NCI-H345 (cell line): Measurements from ENCODE around the gene TRRAP.

Source experiments
- DNase-seq: peaks from one replicate; lab custom pipeline; 2025; lab: John Stamatoyannopoulos, UW

TRRAP gene

DNA sequence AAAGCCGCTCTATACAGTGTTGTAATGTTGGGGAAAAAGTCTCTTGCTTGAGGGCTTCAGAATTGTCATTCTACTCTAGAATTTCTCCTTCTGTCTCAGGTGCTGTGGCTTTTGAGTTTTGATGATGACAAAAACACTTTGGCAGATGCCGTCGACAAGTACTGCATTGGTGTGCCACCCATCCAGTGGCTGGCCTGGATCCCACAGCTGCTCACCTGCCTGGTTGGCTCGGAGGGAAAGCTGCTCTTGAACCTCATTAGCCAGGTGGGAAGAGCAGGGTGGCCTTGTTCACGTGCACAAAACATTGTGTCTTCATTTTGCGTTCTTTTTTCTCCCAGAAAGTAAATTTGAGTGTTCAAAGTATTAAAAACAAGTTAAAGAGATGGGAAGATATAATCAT is 112.0 kb downstream of the TRRAP start:
- no peak for DNase-seq

DNA sequence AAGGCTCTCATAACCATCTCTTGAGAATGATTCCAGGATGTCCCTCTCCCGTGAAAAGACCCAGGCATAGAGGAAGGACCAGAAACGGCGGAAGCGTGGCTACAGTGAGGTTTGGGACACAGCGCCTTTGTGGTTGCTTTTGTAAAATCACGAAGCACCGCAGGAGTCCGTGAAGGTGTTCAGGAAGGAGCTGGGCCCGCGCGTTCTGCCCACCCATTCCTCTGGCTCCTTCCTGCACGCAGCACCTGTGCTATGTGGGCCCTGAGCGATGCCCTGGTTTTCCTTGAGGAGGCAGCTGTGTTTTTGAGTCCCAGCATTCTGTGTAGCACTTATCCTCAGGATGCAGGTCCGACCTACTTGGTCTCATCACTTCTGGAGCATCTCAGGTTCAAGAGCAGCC is 112.8 kb downstream of the TRRAP start:
- DNase-seq = no peak

DNA sequence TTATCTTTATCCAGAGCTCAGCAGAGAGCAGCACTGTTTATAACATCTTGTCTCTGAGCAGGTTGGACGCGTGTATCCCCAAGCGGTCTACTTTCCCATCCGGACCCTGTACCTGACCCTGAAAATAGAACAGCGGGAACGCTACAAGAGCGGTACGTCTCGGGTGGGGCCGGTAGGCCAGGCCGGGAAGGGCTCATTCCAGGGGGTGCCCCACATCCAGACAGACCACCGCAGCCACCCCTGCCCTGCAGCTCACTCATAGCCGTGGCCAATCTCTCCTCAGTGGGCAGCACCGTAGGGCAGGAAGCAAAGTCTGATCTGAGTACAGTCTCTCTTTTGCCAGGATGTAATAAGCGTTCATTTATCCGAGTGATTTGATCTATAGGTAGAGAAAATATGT is 113.7 kb downstream of the TRRAP start:
- no peak for DNase-seq

DNA sequence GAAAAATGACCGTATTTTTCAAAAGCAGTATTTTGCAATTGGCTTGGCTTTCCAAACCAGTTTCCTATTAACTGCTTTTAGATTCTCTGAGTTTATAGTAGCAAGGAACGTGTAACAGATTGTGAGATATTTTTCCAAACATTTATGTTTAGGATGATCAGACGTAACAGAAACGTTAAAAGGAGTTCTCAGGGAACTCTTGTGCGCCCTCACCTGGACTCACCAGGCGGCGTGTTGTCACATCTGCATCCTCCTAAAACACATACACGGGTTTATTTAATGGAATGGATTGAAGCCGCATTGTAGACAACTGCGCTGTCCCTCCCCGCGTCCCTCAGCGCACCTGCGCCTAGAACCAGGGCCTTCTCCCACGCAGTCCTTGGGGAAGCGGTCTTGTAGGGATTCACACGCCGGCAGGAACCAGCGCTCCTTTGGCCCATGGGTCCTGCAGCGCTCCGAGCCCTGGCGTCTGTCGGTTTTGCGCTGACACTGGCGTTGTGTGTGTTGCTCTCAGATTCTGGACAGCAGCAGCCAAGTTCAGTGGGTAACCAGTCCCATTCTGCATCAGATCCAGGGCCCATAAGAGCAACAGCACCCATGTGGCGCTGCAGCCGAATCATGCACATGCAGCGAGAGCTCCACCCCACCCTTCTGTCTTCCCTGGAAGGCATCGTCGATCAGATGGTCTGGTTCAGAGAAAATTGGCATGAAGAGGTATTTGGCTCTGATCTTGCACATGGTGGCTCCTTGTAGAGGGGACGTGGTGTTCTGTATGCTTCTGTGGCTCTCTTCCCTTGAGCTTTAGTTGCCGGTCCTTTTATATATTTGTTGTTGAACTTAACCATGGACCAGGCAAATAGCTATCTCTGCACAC is 114.9 kb downstream of the TRRAP start:
- DNase-seq = no peak

DNA sequence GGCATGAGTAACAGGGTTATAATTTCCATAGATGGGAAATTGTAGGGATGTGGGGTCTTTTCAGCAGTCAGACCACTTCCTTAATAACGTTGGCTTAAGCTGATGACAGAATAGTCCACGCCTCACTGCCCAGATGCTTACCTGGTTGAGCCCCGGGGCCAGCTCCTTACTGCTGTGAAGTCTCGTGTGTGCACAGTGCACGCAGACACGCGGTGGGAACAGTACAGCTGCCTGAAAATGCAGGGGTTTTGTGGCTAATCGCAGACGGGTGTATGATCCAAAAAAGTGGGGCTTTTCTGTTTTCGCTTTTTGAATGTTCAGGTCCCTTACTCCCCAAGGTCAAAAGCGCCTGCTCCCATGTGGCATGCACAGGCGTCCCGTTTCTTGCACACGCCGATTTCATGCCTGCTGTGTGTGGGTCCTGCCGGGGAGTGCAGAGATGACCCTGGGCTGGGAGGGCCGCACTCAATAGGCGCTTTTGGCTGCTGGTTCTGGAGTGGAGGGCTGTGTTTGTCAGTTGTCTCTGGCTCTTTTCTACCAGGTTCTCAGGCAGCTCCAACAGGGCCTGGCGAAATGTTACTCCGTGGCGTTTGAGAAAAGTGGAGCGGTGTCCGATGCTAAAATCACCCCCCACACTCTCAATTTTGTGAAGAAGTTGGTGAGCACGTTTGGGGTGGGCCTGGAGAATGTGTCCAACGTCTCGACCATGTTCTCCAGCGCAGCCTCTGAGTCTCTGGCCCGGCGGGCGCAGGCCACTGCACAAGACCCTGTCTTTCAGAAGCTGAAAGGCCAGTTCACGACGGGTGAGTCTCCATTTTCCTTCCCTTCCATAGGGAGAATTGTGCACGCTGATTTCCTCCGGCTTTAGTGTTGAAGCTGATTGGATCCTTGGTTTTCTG is 116.0 kb downstream of the TRRAP start:
- DNase-seq = no peak

DNA sequence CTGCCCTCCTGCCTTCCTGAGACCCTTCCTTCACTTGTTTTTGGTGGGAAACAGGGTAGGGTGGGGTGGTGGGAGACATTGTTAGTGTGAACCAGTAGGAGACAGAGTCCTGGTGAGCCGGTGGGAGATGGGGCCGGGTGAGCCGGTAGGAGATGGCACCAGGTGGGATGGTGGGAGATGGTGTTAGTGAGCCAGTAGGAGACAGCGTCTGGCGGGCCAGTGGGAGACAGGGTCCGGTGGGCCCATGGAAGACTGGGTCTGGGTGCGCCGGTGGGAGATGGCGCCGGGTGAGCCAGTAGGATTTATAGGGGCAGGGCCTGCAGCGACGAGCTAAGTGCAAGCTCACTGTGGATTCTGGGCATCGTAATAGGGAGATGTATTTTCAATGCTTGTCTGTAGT is 116.8 kb downstream of the TRRAP start:
- DNase-seq = no peak

DNA sequence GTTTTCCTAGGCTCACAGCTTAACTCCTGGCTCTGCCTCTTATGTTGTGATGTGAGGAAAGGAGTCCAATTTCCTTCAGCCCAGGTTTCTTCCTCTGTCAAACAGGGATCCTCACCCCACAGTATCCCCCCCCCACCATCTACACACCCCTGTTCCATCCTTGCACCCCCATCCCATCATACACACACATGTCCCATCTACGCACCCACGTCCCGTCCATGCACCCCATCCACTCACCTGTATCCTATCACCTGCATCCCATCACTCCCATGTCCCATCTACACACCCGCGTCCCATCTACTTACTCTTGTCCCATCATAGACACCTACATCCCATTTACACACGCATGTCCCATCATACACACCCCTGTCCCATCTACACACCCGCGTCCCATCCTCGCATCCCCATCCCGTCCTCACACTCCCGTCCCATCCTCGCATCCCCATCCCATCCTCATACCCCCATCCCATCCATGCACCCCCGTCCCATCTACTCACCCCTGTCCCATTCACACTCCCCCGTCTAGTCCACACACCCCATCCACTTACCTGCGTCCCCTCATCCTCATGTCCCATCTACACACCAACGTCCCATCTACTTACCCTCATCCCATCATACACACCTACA is 117.3 kb downstream of the TRRAP start:
- no peak for DNase-seq

DNA sequence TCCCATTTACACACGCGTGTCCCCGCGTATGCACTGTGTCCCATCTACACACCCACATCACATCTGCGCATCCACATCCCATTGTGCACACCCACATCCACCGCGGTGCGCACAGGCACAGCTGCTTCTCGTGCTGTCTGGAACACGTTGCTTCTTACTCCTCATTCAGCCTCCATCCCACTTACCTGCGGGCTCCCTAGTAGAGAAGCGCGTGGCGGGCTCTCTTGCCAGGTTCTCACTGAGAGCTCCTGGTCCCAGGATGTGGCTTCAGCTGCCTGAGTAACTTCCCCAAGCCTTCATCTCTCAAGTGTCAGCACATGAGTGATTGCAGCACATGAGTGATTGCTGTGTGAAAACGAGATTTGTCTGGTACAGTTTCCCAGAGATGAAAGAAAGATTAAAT is 117.8 kb downstream of the TRRAP start:
- DNase-seq = no peak

DNA sequence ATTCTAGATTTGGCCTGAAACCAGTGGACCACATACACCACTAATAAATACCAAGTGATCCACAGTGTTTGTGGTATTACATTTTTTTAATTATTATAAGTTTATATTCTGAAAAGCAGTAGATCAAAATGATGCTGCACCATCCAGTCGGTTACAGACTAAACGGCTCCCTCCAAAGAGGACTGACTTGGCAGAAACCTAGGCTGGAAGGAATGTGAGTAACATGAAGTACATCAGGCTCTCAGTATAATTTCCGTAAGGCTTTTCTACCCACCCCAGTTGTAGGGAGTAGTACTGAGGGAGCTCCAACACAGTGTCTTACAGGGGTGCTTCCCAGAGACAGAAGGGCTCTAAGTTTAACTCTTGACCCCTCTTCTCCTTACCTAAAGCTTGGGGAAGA is 119.5 kb downstream of the TRRAP start:
- no peak for DNase-seq

DNA sequence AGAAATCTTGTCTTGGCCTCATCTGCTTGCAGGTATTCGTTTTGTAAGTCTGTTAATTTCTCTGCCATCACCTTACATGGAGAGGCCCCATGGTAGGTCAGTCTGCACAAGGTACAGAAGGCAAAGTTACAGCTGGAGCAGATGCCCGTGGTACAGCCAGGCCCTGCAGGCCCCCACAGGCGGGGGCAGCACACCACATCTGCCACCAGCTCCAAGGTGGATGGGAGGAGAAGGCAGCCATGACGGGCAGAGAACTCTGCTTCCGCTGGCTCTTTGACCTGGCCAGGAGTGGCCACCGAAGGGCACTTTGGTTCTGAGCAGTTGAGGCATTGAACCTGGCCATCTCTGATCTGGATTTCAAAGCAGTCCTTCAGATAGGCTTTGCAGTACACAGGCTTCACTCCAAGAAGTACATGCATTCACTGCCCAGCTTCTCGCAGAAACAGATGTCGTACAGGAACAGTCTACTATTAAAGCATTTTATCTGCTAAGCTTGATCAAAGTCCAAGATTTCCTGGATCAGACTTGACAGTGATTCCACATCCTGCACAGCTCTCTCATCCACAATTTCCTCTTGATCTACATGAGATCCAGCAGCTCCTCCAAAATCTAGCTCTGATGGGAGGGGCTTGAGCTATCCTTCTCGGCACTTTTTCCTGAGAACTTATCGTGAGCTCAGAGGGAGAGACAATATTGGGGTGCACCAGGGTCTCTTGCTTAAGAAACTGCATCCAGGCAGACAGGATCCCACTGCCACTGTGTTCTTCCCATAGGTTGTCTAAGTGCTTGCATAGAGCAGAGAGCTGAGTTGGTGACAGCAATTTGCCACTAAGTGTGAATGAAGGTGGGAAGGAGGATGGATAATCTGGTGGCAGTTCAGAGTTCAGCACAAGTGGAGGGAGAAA is 120.7 kb downstream of the TRRAP start:
- no peak for DNase-seq

DNA sequence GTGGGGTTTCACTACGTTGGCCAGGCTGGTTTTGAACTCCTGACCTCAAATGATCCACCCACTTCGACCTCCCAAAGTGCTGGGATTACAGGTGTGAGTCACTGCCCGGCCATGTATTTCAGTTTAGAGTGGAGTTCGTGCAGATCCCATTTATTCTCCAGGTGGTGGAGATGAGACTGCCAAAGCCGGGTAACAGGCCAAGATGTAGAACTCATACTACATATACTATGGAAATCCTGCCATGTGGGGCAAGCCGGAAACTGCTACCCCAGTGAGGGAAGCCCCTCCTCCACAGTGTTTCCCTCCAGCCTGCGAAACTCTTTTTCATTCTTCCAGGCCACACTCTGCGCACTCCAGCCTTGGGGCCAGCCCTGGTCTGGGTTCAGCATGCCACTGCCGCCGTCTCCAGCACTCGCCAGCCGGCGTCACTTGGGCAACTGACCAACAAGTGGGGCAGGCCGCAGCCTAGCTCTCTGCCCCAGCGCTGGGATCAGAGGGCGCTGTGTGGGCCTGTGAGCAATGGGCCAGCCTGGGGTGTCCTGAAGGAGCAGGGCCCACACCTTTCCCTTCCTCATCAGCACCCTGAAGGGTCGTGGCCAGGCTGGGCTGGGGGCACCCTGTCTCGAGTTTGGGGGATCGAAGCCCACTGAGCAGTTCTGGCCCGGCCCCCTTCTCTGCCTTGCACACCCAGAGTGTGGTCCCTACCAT is 122.0 kb downstream of the TRRAP start:
- DNase-seq = no peak

DNA sequence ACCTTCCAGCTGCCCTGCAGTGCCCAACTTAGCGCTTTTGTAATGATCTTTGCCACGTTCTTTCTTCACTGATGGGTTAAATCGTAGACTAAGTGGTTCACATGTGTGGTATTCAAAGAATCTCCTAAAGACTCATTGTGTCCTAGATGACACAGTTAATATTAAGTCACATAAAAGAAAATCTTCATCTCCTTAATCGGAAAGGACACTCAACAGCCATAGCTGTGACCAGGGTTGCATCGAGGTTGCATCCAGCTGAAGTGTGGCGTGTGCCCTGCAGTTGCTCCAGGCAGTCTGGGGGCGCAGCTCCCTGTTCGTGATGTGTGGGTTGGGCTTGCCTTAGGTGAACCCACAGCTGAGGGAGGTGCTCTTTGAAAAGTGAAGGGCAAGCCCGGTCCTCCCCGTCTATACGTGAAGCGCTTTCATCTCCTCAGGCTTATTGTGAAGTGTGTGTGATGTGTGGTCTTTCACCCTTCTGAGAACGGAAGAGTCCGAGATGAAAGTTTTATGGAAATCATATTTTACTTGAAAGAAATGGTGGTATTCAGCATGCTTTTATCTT is 122.7 kb downstream of the TRRAP start:
- no peak for DNase-seq

DNA sequence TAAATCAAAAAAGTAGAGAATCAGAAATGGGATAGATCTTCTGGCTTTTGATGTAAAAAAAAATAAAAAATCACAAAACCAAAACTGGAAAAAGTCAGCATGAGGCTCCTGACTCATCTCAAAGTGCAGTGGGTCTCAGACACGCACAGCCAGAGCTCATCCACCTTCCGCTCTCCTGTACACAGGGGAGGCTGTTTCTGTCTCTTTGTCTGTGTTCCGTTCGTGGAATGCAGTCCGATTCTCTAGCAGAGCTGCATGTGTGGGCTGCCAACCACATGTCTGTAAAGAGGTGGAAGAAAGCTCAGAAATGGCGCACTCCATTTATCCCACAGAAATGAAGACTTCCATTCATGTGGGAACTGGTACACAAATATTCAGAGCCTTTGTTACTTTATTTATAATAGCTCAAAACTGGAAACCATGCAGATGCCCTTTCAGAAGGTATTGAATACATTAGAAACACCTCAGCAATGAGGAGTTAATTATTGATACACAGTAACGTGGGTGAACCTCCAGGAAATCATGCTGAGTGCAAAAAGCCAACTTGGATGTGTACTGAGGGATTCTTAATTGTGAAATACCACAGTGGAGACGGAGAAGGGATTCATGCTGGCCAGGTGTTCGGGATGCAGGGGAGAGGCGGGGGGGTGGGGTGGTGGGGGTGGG is 123.3 kb downstream of the TRRAP start:
- no peak for DNase-seq

DNA sequence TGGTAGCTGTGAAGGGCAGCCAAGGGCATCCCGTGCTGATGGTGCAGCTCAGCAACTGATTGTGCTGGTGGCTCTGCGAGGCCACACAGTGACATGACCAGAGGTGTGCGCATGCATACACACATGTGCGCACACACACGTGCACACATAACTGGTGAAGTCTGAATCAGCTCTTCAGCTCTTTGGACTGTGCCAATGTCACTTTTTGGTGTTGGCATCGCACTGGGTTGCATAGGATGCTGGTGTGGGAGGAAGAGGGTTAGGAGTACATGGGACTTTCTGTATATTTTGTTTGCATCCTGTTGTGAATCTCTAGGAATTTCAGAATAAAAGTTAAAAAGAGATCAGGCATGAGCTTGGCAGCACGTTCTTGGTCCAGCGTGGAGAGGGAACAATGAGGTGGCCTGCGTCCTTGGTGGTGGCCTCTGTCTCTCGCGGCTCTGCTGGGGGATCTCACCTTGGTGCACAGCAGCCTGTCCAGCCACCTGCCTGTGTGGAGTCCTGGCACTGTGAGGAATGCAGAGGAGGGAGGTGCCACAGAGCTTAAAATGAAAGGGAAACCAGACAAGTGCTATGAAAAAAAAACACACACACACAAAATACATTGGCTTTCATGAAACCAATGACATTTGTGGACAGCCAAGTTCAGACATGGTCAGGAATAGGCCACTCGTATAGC is 124.0 kb downstream of the TRRAP start:
- no peak for DNase-seq

DNA sequence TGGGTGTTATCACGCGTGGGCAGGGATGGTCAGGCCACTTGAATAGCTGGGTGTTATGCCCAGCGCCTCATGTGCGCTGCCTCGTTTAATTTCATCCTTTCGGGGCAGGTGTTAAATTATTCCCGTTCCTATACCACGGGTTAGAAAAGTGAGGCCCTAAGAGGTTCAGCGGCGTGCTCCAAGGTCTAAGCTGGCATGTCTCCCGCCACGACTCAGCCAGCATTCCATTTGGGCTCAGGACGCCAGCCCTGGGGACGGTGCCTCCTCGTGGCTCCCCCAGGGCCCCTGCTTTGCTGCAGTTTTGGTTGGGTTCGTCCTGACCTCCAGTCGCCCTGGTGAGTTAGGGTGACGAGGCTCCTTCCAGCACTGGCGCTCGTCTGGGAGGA is 124.5 kb downstream of the TRRAP start:
- DNase-seq = no peak

DNA sequence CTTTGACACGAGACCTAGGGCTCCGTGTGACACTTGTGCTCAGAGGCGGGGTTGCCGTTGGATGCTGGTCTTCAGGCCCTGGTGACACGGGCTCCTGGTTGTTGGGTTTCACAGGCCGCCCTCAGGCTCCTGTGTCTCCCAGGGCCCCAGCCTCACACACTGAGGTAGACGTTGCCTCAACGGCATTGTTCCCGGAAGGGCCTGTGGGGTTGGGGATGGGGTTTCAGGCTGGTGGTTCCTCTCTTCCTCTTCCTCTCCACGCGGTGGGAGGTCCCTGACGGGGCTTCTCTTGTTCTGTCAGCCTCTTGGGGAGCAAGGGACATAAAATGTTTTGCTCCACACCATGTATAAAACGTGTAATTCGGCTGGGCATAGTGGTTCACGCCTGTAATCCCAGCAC is 125.1 kb downstream of the TRRAP start:
- no peak for DNase-seq

DNA sequence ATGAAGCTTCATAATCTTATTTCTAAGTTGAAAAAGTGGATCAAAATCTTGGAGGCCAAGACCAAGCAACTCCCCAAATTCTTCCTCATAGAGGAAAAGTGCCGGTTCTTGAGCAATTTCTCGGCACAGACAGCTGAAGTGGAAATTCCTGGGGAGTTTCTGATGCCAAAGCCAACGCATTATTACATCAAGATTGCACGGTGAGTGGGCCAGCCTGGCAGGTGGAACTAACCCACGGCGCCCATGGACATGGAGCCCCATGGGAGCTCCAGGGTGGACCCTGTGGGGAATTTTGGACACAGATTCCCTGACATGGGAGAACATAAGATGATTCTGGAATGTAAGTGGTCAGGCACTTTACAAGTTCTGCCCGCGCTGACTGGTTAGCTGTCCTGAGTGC is 125.9 kb downstream of the TRRAP start:
- DNase-seq = no peak

DNA sequence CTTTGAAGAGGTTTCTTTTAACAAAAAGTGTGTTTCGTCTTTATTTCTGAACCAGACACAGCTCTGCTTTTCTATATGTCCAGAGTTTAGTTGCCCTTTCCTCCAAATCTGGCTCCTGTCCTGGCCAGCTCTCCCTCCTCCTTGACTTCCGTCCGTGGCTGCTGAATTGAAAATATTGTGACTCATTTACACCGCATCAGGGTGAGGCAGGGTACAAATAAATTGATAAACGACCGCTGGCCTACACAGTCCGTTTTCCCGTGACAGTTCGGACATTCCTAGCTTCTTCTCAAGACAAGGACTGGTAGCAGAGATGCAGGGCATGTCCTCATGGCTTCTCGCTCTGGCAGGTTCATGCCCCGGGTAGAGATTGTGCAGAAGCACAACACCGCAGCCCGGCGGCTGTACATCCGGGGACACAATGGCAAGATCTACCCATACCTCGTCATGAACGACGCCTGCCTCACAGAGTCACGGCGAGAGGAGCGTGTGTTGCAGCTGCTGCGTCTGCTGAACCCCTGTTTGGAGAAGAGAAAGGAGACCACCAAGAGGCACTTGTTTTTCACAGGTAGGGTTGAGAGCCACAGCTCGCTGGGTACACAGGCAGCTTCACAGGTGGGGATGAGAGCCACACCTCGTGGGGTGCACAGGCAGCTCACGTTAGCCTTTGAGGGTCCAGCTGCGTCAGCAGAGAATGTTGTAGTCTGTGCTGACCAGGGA is 126.6 kb downstream of the TRRAP start:
- no peak for DNase-seq

DNA sequence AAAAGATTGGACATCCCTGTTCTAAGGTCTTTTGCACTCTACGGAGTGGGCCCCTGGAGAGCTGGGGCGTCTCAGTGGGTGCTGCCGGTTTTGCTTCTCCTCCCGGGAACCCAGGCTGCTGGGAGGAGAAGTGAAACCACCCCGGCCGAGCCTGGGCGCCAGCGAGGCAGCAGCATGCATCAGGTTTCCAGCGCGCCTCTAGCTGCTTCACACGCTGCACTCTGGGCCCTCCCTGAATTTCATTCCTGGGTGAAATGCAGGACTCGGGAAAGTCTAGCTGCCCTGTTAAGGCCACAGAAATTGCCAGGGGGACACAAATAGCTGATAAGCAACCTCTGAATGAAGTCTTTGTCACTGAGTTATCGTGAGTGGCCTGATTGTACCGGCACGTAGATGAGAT is 127.4 kb downstream of the TRRAP start:
- no peak for DNase-seq
